Upper lobe of right lung (tissue), 1 donor: ENCODE measurements around the gene CD69. TPM values are rescaled to one million over a fixed set of nuclear protein-coding genes. Genes with fewer than 3 reads are reported as not detected.
A peak's percentile ranks its signal among the peaks of the same experiment; 100 is the strongest.

Experiments used
- ATAC-seq: fragments of 200-7000 bp; cut with Tn5 transposase; one replicate; pipeline ENCODE4 v1.9.1; 2020; ENCODE audit warnings: mild to moderate bottlenecking, moderate library complexity
- DNase-seq: peaks from one replicate; pipeline ENCODE4 v3.0.0-alpha.2; 2020
- H3K27ac ChIP-seq: fragments of 200-600 bp; one replicate; pipeline ENCODE4 v1.8.0; 2022
- H3K27me3 ChIP-seq: fragments of 200-600 bp; one replicate; pipeline ENCODE4 v1.8.0; 2022; ENCODE audit warnings: mild to moderate bottlenecking
- H3K36me3 ChIP-seq: fragments of 200-600 bp; one replicate; pipeline ENCODE4 v1.8.0; 2022
- H3K4me1 ChIP-seq: fragments of 200-600 bp; one replicate; pipeline ENCODE4 v1.8.0; 2022
- H3K4me3 ChIP-seq: fragments of 200-600 bp; one replicate; pipeline ENCODE4 v1.8.0; 2022; ENCODE audit warnings: mild to moderate bottlenecking
- H3K9me3 ChIP-seq: fragments of 200-600 bp; one replicate; pipeline ENCODE4 v1.8.0; 2022
- intact Hi-C: fragments of 100-400 bp; cut with DNase I; formaldehyde crosslinking; loops from one replicate; pipeline ENCODE4 v1.11.0; 2022
- long read RNA-seq: library from polyadenylated mRNA; unstranded; transcript quantifications from one replicate; pipeline ENCODE4 v2.0.0, GENCODE V29; 2021
- total RNA-seq: library from RNA; stranded (reverse); fragmentation: NEBNext Ultra II Directional; extraction: Animal tissue kit (Norgen Biotek cat#: 25700); gene quantifications from one replicate; pipeline ENCODE4 v1.2.1, GENCODE V29; 2021
- TF ChIP-seq, protein P1 (sequence below): fragments of 200-600 bp; IDR thresholded peaks from one replicate; pipeline ENCODE4 v1.8.0; 2022; ENCODE audit warnings: antibody characterized with exemption
- donor health status: DM: no; HTN: yes; CAD: no; lungs with severe emphysema.

Gene CD69
- 14.5 TPM for total RNA-seq
- long read RNA-seq, partial matches to known transcripts, result 0 of 4 reads
- long read RNA-seq, other reads (novel, unspliced or antisense), result 0 of 4 reads

DNA sequence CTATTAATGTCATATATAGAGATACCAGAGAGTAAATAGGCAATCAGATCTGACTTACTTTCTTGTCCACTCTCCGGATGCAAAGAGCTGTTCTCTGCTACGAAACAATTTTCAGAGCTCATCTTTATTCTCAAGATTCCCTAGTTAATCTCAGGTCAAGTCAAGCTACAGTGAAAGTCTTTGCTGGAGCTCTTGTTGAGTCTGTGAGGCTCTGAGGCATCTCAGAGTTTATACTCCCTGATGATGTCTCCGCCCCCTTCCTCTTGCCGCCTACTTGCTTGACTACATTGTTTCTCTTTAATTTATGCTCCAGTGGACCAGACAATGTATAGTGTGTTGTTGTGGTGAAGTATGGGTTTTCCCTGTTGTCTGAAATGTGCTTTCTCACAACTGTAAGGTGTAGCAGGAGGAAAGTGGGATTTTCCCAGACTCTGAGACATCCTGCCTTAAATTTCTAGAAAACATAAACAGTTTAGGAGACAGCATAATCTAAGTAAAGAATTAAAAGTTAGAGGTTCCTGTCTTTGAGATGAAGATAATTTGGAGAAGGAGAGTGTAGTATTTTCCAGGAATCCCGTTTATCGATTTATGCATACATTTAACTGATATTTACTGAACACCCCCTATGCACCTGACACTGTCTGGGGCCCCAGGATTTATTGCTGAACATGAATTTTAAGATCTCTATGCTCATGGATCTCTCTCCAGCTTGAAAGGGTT, at the start of gene CD69:
Gene CD69 (minus strand): TSS at position 203 of the 720 bp plus-strand sequence. CDS start 81 bp downstream, at position 122.
- intact Hi-C loops, result no loop called here
- DNase-seq (no peak), ATAC-seq (peak; percentile 70)
- Histone ChIP-seq H3K27me3 (no peaks in the 10 kb centered on the region), H3K4me1 (no peaks in the 10 kb centered on the region), H3K36me3 (no peaks in the 10 kb centered on the region), H3K4me3 (peak within 1 kb of the TSS; percentile 39), H3K27ac (peak within 1 kb of the TSS; percentile 69), H3K9me3 (no peaks in the 10 kb centered on the region)
- TF ChIP-seq, protein P1, sequence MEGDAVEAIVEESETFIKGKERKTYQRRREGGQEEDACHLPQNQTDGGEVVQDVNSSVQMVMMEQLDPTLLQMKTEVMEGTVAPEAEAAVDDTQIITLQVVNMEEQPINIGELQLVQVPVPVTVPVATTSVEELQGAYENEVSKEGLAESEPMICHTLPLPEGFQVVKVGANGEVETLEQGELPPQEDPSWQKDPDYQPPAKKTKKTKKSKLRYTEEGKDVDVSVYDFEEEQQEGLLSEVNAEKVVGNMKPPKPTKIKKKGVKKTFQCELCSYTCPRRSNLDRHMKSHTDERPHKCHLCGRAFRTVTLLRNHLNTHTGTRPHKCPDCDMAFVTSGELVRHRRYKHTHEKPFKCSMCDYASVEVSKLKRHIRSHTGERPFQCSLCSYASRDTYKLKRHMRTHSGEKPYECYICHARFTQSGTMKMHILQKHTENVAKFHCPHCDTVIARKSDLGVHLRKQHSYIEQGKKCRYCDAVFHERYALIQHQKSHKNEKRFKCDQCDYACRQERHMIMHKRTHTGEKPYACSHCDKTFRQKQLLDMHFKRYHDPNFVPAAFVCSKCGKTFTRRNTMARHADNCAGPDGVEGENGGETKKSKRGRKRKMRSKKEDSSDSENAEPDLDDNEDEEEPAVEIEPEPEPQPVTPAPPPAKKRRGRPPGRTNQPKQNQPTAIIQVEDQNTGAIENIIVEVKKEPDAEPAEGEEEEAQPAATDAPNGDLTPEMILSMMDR, result no peak

DNA sequence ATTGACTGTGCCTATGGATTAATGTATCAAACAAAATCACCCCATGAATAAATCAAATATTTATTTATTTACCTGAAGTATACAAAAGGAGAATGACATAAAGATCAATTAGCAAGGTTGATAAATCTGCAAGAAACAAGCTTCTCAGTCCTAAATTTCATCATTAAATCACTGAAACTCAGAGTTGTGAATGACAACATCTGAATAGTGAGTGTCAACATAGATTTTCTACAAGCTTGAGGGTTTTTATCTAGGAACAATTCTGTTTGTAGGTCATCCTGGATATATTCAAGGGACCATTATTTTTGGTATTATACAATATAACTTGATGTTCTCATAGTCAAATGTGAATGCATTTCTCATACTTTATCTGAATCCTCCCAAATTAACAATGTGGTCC, 49.2 kb upstream of the CD69 start:
- no peak overlapping the region for H3K4me3 ChIP-seq
- no peak for ATAC-seq
- H3K4me1 ChIP-seq, result peaks cover 5% of the 10 kb centered on the region
- H3K27me3 ChIP-seq, result no peaks in the 10 kb centered on the region
- intact Hi-C loops, result loop anchor here (10.0 kb wide), 1 partner anchor 105 kb away; no protein-coding TSS in a partner anchor
- DNase-seq, result no peak
- no peak overlapping the region for H3K27ac ChIP-seq
- no peaks in the 10 kb centered on the region for H3K36me3 ChIP-seq
- no peaks in the 10 kb centered on the region for H3K9me3 ChIP-seq
- TF ChIP-seq, protein P1, result no peak

DNA sequence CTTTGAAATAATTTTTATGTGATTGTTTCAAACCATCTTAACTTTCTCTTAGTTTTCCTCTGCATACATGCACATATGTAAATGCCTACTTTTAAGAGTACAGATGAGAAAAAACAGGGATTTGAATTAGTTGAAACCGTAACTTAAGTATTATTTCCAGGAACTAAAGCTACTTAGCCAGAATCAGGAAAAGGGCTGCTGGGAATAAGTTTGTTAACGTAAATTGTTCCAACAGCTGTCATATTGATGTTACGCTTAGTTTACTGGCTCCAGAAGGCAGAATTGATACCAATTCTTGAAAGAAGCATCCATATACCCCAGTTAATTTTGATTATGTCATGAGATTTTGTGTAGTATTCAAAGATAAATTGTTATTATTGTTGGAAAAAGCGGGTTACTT, 48.6 kb upstream of the CD69 start:
- TF ChIP-seq, protein P1, result no peak
- H3K27ac ChIP-seq, result no peak overlapping the region
- H3K9me3 ChIP-seq, result no peaks in the 10 kb centered on the region
- ATAC-seq (no peak), DNase-seq (no peak)
- H3K27me3 ChIP-seq, result no peaks in the 10 kb centered on the region
- H3K4me3 ChIP-seq, result no peak overlapping the region
- intact Hi-C loops, result no loop called here
- peaks cover 5% of the 10 kb centered on the region for H3K4me1 ChIP-seq
- H3K36me3 ChIP-seq, result no peaks in the 10 kb centered on the region

DNA sequence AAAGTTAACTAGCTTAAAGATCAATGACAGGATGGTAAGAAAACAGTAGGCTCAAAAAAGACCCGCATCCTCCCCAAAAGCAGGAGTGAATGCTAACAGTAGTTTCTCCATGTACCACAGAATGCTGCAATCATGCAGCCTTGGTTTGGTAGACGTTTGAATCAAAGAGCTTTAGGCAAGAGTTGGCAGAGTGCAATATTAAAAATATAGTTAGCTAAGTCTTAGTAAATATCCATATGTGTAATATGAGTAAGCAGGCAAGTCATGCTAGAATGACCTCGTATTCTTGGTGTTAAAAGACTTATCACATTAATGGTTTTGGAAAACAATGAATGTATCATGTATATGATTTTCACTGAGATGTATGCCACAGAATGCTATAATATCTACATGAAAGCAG, 47.8 kb upstream of the CD69 start:
- no peak for DNase-seq
- Histone ChIP-seq H3K4me1 (no peaks in the 10 kb centered on the region), H3K27ac (no peak overlapping the region), H3K36me3 (no peaks in the 10 kb centered on the region), H3K4me3 (no peak overlapping the region), H3K9me3 (no peaks in the 10 kb centered on the region), H3K27me3 (no peaks in the 10 kb centered on the region)
- TF ChIP-seq, protein P1, result no peak
- no peak for ATAC-seq
- intact Hi-C loops, result no loop called here

DNA sequence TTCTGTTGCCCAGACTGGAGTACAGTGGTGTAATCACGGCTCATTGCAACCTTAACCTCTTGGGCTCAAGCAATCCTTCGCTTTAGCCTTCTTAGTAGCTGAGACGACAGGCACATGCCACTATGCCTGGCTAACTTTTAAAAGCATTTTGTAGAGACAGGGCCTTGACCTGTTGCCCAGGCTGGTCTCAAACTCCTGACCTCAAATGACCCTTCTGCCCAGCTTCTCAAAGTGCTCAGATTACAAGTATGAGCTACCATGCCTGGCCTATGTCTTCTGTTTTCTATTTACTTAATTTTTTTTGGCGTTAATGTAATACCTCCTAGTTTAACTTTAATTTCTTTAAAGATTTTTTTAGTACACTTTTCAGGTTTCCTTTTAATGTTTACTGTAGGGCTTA, 46.0 kb upstream of the CD69 start:
- ATAC-seq (no peak), DNase-seq (no peak)
- intact Hi-C loops, result no loop called here
- TF ChIP-seq, protein P1, result no peak
- H3K9me3 ChIP-seq, result no peaks in the 10 kb centered on the region
- no peak overlapping the region for H3K4me3 ChIP-seq
- no peak overlapping the region for H3K27ac ChIP-seq
- H3K4me1 ChIP-seq, result no peaks in the 10 kb centered on the region
- no peaks in the 10 kb centered on the region for H3K27me3 ChIP-seq
- H3K36me3 ChIP-seq, result no peaks in the 10 kb centered on the region
